HCT116 (cell line): ENCODE data around the gene CRTC3. TPM values are rescaled to one million over a fixed set of nuclear protein-coding genes. Genes with fewer than 3 reads are reported as not detected.

Experiments used
- ATAC-seq: fragments of 200-7000 bp; cut with Tn5 transposase; 2 replicates; pipeline ENCODE4 v1.9.1; 2020; ENCODE audit warnings: mild to moderate bottlenecking, moderate library complexity
- BruUV-seq: library from RNA; stranded (reverse); fragments of 400-500 nt; replicated peaks from 2 replicates; lab custom pipeline; 2021; lab: Mats Ljungman, UMichigan
- CTCF ChIA-PET: fragments of 300-600 bp; sonication (Branson Sonifier 250); formaldehyde crosslinking; loops from one replicate; lab custom pipeline; 2021; ENCODE audit warnings: antibody characterized with exemption; lab: Charles Lee
- POLR2A ChIA-PET: fragments of 300-600, 350-600 bp; sonication (Branson Sonifier 250); formaldehyde crosslinking; loops from one replicate; lab custom pipeline; 2021; ENCODE audit warnings: antibody characterized with exemption; lab: Charles Lee
- RAD21 ChIA-PET, 2 experiments: fragments of 300-600 bp; sonication (Branson Sonifier 250); formaldehyde crosslinking; loops; one replicate each; lab custom pipeline; 2023; ENCODE audit warnings: low total read pairs in 2 of 2; ENCODE audit not compliant: uncharacterized antibody in 2 of 2, unreplicated experiment in 2 of 2, low non-redundant PET in 1 of 2; lab: Charles Lee
- DNase-seq: peaks from one replicate; pipeline ENCODE4 v3.0.0-alpha.2; 2010; ENCODE audit warnings: low read depth, low spot score
- H2AFZ ChIP-seq: fragments of 200-600 bp; shearing (Covaris generic), sonication (generic); 2 replicates; pipeline ENCODE4 v1.6.1; 2017; ENCODE audit warnings: low read depth, mixed run types, mixed read lengths, antibody characterized with exemption, low read length; ENCODE audit not compliant: poor library complexity, severe bottlenecking
- H3K27ac ChIP-seq: 2 replicates; pipeline ENCODE4 v1.5.1; 2012; ENCODE audit warnings: low read depth, low read length
- H3K27me3 ChIP-seq: fragments of 200-600 bp; sonication (generic); 2 replicates; pipeline ENCODE4 v1.6.1; 2016; ENCODE audit warnings: mixed run types, low read length, mixed read lengths; ENCODE audit not compliant: insufficient read depth
- H3K36me3 ChIP-seq, 2 experiments: fragments of 200-500 bp in 1 of 2; fragments of 200-600 bp in 1 of 2; sonication (Bioruptor generic) in 1 of 2; sonication (generic) in 1 of 2; 2 replicates each; pipeline versions ENCODE4 v1.5.1 to v1.6.1; 2014 to 2016; ENCODE audit warnings: low read length in 2 of 2, inconsistent platforms in 1 of 2, mixed read lengths in 1 of 2, mixed run types in 1 of 2; ENCODE audit not compliant: insufficient read depth in 2 of 2, control insufficient read depth in 1 of 2
- H3K4me1 ChIP-seq, 2 experiments: fragments of 200-600 bp in 1 of 2; sonication (generic) in 1 of 2; 2 replicates each; pipeline versions ENCODE4 v1.5.1 to v1.6.1; 2012 to 2017; ENCODE audit warnings: low read length in 2 of 2, inconsistent platforms in 1 of 2, mild to moderate bottlenecking in 1 of 2, mixed read lengths in 1 of 2, mixed run types in 1 of 2, moderate library complexity in 1 of 2; ENCODE audit not compliant: insufficient read depth in 2 of 2, control insufficient read depth in 1 of 2
- H3K4me2 ChIP-seq: fragments of 200-600 bp; sonication (generic); 2 replicates; pipeline ENCODE4 v1.6.1; 2017; ENCODE audit warnings: mixed run types, low read length, mixed read lengths
- H3K4me3 ChIP-seq, 2 experiments: fragments of 200-600 bp in 1 of 2; sonication (generic) in 1 of 2; replicated peaks in 1 of 2; 2 replicates each; pipeline ENCODE4 v1.5.1; 2011 to 2016; ENCODE audit warnings: low read length in 2 of 2, control low read depth in 1 of 2, low read depth in 1 of 2, mild to moderate bottlenecking in 1 of 2, mixed read lengths in 1 of 2, mixed run types in 1 of 2
- H3K79me2 ChIP-seq: fragments of 200-600 bp; sonication (generic); 2 replicates; pipeline ENCODE4 v1.6.1; 2017; ENCODE audit warnings: mild to moderate bottlenecking, mixed run types, low read length, moderate library complexity, mixed read lengths; ENCODE audit not compliant: insufficient read depth
- H3K9ac ChIP-seq: fragments of 200-600 bp; sonication (generic); 2 replicates; pipeline ENCODE4 v1.6.1; 2016; ENCODE audit warnings: low read length, mixed read lengths
- H3K9me2 ChIP-seq: fragments of 200-600 bp; sonication (generic), shearing (Covaris generic); 2 replicates; pipeline ENCODE4 v1.6.1; 2017; ENCODE audit warnings: mixed run types, mild to moderate bottlenecking, moderate library complexity; ENCODE audit not compliant: insufficient read depth
- H3K9me3 ChIP-seq, 2 experiments: fragments of 200-500 bp in 1 of 2; fragments of 200-600 bp in 1 of 2; sonication (Bioruptor generic) in 1 of 2; sonication (generic) in 1 of 2; 2 replicates each; pipeline ENCODE4 v1.6.1; 2014 to 2017; ENCODE audit warnings: low read length in 2 of 2, mixed read lengths in 2 of 2, inconsistent platforms in 1 of 2, low read depth in 1 of 2, mild to moderate bottlenecking in 1 of 2, mixed run types in 1 of 2, moderate library complexity in 1 of 2; ENCODE audit not compliant: control insufficient read depth in 1 of 2, insufficient read depth in 1 of 2
- H4K20me1 ChIP-seq: fragments of 200-600 bp; sonication (generic), shearing (Covaris generic); 2 replicates; pipeline ENCODE4 v1.6.1; 2017; ENCODE audit warnings: mixed run types, mild to moderate bottlenecking, moderate library complexity; ENCODE audit not compliant: insufficient read depth
- CTCF ChIP-seq, 3 experiments: fragments of 200-600 bp in 1 of 3; sonication (generic) in 1 of 3; IDR thresholded peaks in 2 of 3; conservative IDR thresholded peaks in 1 of 3; 2 replicates each; pipeline ENCODE4 v1.5.1; 2012 to 2017; ENCODE audit warnings: low read depth in 2 of 3, low read length in 2 of 3, antibody characterized with exemption in 1 of 3, borderline replicate concordance in 1 of 3, control low read depth in 1 of 3, mild to moderate bottlenecking in 1 of 3, mixed read lengths in 1 of 3, mixed run types in 1 of 3, moderate library complexity in 1 of 3; ENCODE audit not compliant: insufficient read depth in 1 of 3
- EGR1 ChIP-seq: IDR thresholded peaks from 2 replicates; pipeline ENCODE4 v1.6.1; 2012; ENCODE audit warnings: low read depth
- EZH2 ChIP-seq: fragments of 200-600 bp; sonication (generic); IDR thresholded peaks from 2 replicates; pipeline ENCODE4 v1.6.1; 2017; ENCODE audit warnings: antibody characterized with exemption, mixed run types
- EZH2phosphoT487 ChIP-seq: fragments of 200-600 bp; IDR thresholded peaks from 2 replicates; pipeline ENCODE4 v1.6.1; 2018; ENCODE audit warnings: antibody characterized with exemption, borderline replicate concordance
- FOSL1 ChIP-seq: IDR thresholded peaks from 2 replicates; pipeline ENCODE4 v1.6.1; 2012; ENCODE audit warnings: low read depth
- JUND ChIP-seq: IDR thresholded peaks from 2 replicates; pipeline ENCODE4 v1.6.1; 2012
- MAX ChIP-seq: IDR thresholded peaks from 2 replicates; pipeline ENCODE4 v1.6.1; 2012
- POLR2AphosphoS5 ChIP-seq: IDR thresholded peaks from 2 replicates; pipeline ENCODE4 v1.6.1; 2011; ENCODE audit warnings: mild to moderate bottlenecking, low read depth, low read length, moderate library complexity
- RAD21 ChIP-seq: IDR thresholded peaks from 2 replicates; pipeline ENCODE4 v1.6.1; 2012; ENCODE audit warnings: low read depth, mild to moderate bottlenecking
- REST ChIP-seq: IDR thresholded peaks from 2 replicates; pipeline ENCODE4 v1.6.1; 2012; ENCODE audit warnings: low read depth
- SIN3A ChIP-seq: IDR thresholded peaks from 2 replicates; pipeline ENCODE4 v1.6.1; 2012; ENCODE audit warnings: low read depth
- SP1 ChIP-seq: IDR thresholded peaks from 2 replicates; pipeline ENCODE4 v1.6.1; 2012; ENCODE audit warnings: low read depth
- YY1 ChIP-seq: IDR thresholded peaks from 2 replicates; pipeline ENCODE4 v1.6.1; 2011; ENCODE audit warnings: low read length, low read depth, moderate library complexity, mild to moderate bottlenecking; ENCODE audit not compliant: insufficient replicate concordance; ENCODE audit errors: extremely low read depth
- ZBTB33 ChIP-seq: IDR thresholded peaks from 2 replicates; pipeline ENCODE4 v1.6.1; 2011; ENCODE audit warnings: mild to moderate bottlenecking, low read length, moderate library complexity; ENCODE audit not compliant: insufficient replicate concordance; ENCODE audit errors: extremely low read depth
- ZFX ChIP-seq: fragments of 450-650 bp; IDR thresholded peaks from 2 replicates; pipeline ENCODE4 v1.6.1; 2017
- ZNF274 ChIP-seq: fragments of 200-500 bp; sonication (Bioruptor generic); IDR thresholded peaks from 2 replicates; pipeline ENCODE4 v1.6.1; 2014; ENCODE audit warnings: mild to moderate bottlenecking, low read depth, low read length, inconsistent platforms
- intact Hi-C: fragments of 100-400 bp; cut with micrococcal nuclease; formaldehyde crosslinking; loops from 2 replicates; pipeline ENCODE4 v1.10.0; 2022
- total RNA-seq: library from RNA; stranded (reverse); gene quantifications from one replicate; pipeline ENCODE4 v1.2.1, GENCODE V29; 2021; ENCODE audit not compliant: unreplicated experiment

The CRTC3 gene
- total RNA-seq, 1 experiment from 2014 or later: 20.7 TPM

GRCh38 chr15:90580541-90580940 lies 50.8 kb downstream of the CRTC3 start (continued):
- no peak for TF ChIP-seq ZBTB33

- Histone ChIP-seq H3K27ac (no peak overlapping the region), H3K4me1 (no peaks in the 10 kb centered on the region), H2AFZ (no peak overlapping the region), H3K79me2 (peaks cover 7% of the 10 kb centered on the region; the same call in 1 of the 2 replicates), H3K4me2 (no peak overlapping the region), H3K9me2 (no peaks in the 10 kb centered on the region), H3K9ac (no peak overlapping the region), H3K36me3 (no peaks in the 10 kb centered on the region), H4K20me1 (no peaks in the 10 kb centered on the region), H3K27me3 (no peaks in the 10 kb centered on the region), H3K9me3 (no peaks in the 10 kb centered on the region), H3K4me3 (no peak overlapping the region)
- intact Hi-C loops: no loop called here
- no TSS peak for BruUV-seq
- ChIA-PET RAD21 (no interaction called here), CTCF (no interaction called here), POLR2A (no interaction called here)
- ATAC-seq: no peak
- DNase-seq: no peak
- TF ChIP-seq SIN3A: no peak
- no peak for TF ChIP-seq RAD21
- TF ChIP-seq REST: no peak
- no peak for TF ChIP-seq FOSL1
- TF ChIP-seq ZBTB33: no peak
- no peak for TF ChIP-seq ZNF274
- TF ChIP-seq CTCF (IDR thresholded peaks at IDR 0.05 in 2 of 3, conservative IDR thresholded peaks at IDR 0.05 in 1 of 3; ENCODE audit: borderline replicate concordance in 1 of 3, insufficient read depth in 1 of 3, low read depth in 2 of 3, low read length in 2 of 3): no peak
- TF ChIP-seq EGR1: no peak
- no peak for TF ChIP-seq SP1
- TF ChIP-seq JUND: no peak
- no peak for TF ChIP-seq EZH2
- no peak for TF ChIP-seq EZH2phosphoT487
- no peak for TF ChIP-seq YY1
- TF ChIP-seq MAX: no peak
- TF ChIP-seq POLR2AphosphoS5: no peak
- no peak for TF ChIP-seq ZFX
Observed at GRCh38 chr15:90580946-90581345, 51.2 kb downstream of the CRTC3 start.
